A549 (cell line): ENCODE data around the gene SPTLC3.

Experiments
- CEBPB ChIP-seq, 2 experiments: fragments of >200 bp in 1 of 2; sonication (Bioruptor Twin) in 1 of 2; formaldehyde crosslinking in 1 of 2; IDR thresholded peaks; 2 replicates each; pipeline ENCODE4 v1.6.1; 2012 to 2016
- EHMT2 ChIP-seq: fragments of 200-600 bp; sonication (generic); IDR thresholded peaks from 2 replicates; pipeline ENCODE4 v1.6.1; 2016; ENCODE audit warnings: antibody characterized with exemption, low read depth, mild to moderate bottlenecking, moderate library complexity
- EP300 ChIP-seq, 2 experiments: fragments of >200 bp; sonication (Bioruptor Twin); formaldehyde crosslinking; IDR thresholded peaks; 2 replicates in 1 of 2; 3 replicates in 1 of 2; pipeline ENCODE4 v1.6.1; 2016 to 2017
- POLR2A ChIP-seq: IDR thresholded peaks from 2 replicates; pipeline ENCODE4 v1.6.1; 2012; ENCODE audit warnings: mild to moderate bottlenecking, low read length
- TF ChIP-seq, protein P1 (sequence below): fragments of >200 bp; sonication (Bioruptor Twin); formaldehyde crosslinking; IDR thresholded peaks from 3 replicates; pipeline ENCODE4 v1.5.1; 2016

DNA sequence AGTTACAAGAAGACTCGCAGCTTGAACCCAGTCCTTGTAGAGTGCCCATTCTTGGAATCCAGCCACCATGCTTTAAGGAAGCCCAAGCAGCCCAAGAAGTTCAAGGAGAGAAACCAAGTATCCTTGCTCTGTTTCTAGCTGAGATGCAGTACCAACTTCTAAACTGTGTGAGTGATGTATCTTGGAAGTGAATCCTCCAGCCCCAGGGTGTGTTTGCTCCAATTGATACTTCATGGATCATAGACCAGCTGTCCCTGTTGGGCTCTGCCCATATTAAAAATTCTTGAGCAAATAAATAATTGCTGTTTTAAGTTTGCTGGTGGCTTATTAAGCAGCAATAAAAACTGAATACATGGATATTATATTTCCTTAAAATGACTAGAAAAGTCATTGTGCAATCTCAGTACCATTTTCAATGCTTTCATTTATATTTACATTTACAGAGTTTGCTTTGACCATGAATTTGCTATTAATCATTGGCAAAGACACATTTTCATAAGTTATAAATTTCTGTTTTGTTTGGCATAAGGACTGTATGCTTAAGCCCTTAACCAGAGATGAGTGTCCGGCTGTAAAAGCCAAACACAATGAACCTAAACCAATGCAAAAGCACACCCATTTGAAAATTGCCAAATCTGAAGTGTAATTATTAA lies 9.2 kb downstream of the SPTLC3 start:
- TF ChIP-seq EP300 (IDR thresholded peaks at IDR 0.05): no peak
- no peak for TF ChIP-seq EHMT2
- TF ChIP-seq POLR2A: no peak
- TF ChIP-seq, protein P1, sequence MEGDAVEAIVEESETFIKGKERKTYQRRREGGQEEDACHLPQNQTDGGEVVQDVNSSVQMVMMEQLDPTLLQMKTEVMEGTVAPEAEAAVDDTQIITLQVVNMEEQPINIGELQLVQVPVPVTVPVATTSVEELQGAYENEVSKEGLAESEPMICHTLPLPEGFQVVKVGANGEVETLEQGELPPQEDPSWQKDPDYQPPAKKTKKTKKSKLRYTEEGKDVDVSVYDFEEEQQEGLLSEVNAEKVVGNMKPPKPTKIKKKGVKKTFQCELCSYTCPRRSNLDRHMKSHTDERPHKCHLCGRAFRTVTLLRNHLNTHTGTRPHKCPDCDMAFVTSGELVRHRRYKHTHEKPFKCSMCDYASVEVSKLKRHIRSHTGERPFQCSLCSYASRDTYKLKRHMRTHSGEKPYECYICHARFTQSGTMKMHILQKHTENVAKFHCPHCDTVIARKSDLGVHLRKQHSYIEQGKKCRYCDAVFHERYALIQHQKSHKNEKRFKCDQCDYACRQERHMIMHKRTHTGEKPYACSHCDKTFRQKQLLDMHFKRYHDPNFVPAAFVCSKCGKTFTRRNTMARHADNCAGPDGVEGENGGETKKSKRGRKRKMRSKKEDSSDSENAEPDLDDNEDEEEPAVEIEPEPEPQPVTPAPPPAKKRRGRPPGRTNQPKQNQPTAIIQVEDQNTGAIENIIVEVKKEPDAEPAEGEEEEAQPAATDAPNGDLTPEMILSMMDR: no peak
- TF ChIP-seq CEBPB (IDR thresholded peaks at IDR 0.05): peak; percentile 82 to 87
